ENCODE results near the gene XCR1.
"Not testable (repeated sequence)": the region's sequence is repeated elsewhere in the genome, so short reads cannot be mapped to it uniquely, and the experiment has no call there.

Gene XCR1

GRCh38 chr3:46049093-46049492 lies 21.8 kb upstream of the XCR1 start:
- Histone ChIP-seq H3K14ac (ENCODE audit: low read length) (no peak overlapping the region), H3K4me2 (ENCODE audit: low read length) (no peak overlapping the region), H2BK5ac (ENCODE audit: low read depth, low read length, poor library complexity) (no peak overlapping the region), H3K27me3 (ENCODE audit: insufficient read depth, low read length) (no peaks in the 10 kb centered on the region), H4K91ac (ENCODE audit: low read depth, low read length) (no peak overlapping the region), H3K9me3 (ENCODE audit: insufficient read depth, low read depth, low read length) (no peaks in the 10 kb centered on the region), H3K79me2 (ENCODE audit: control insufficient read depth, insufficient read depth, low read length, poor library complexity) (no peaks in the 10 kb centered on the region), H4K12ac (ENCODE audit: low read depth, low read length) (no peak overlapping the region), H4K8ac (ENCODE audit: low read depth, low read length) (no peak overlapping the region), H3K27ac (ENCODE audit: low read depth, low read length) (no peak overlapping the region), H3K23ac (ENCODE audit: low read length) (no peak overlapping the region), H2AK5ac (ENCODE audit: low read length) (peak overlapping the region; percentile 39), H3K4me3 (ENCODE audit: low read depth, low read length) (no peak overlapping the region), H3K79me1 (ENCODE audit: low read length) (peaks cover 13% of the 10 kb centered on the region), H3K36me3 (ENCODE audit: control insufficient read depth in 1 of 2, insufficient read depth in 2 of 2, low read length in 2 of 2) (no peaks in the 10 kb centered on the region), H3K4me1 (ENCODE audit: control insufficient read depth in 1 of 2, insufficient read depth in 2 of 2, low read length in 2 of 2) (peaks cover 10 to 16% of the 10 kb centered on the region in 2 experiments), H3K18ac (ENCODE audit: low read length) (no peak overlapping the region), H2BK120ac (ENCODE audit: insufficient read depth, low read length, poor library complexity) (no peak overlapping the region), H3K9ac (ENCODE audit: low read length) (no peak overlapping the region), H2AFZ (ENCODE audit: insufficient read depth, low read length, poor library complexity) (no peak overlapping the region), H3K4ac (ENCODE audit: low read depth, low read length) (no peak overlapping the region), H2BK12ac (ENCODE audit: low read length) (peak overlapping the region; percentile 43)
- no CpG with 5 or more reads among the region's 5 CpGs for WGBS (ENCODE audit: extremely low coverage, insufficient coverage, insufficient read length)
- peak; percentile 87 to 94 for DNase-seq

- H3K4me2 ChIP-seq (ENCODE audit: low read length) = peak overlapping the region; percentile 19
- H3K9me3 ChIP-seq (ENCODE audit: insufficient read depth, low read depth, low read length); H3K36me3 ChIP-seq (ENCODE audit: control insufficient read depth in 1 of 2, insufficient read depth in 2 of 2, low read length in 2 of 2); H2AK5ac ChIP-seq (ENCODE audit: low read length); H3K4me3 ChIP-seq (ENCODE audit: low read depth, low read length); H3K4ac ChIP-seq (ENCODE audit: low read depth, low read length); H4K12ac ChIP-seq (ENCODE audit: low read depth, low read length); H2BK5ac ChIP-seq (ENCODE audit: low read depth, low read length, poor library complexity); H3K4me1 ChIP-seq (ENCODE audit: control insufficient read depth in 1 of 2, insufficient read depth in 2 of 2, low read length in 2 of 2); H2BK12ac ChIP-seq (ENCODE audit: low read length); H4K8ac ChIP-seq (ENCODE audit: low read depth, low read length); H3K14ac ChIP-seq (ENCODE audit: low read length); H3K79me2 ChIP-seq (ENCODE audit: control insufficient read depth, insufficient read depth, low read length, poor library complexity); H3K23ac ChIP-seq (ENCODE audit: low read length); H3K9ac ChIP-seq (ENCODE audit: low read length); H2AFZ ChIP-seq (ENCODE audit: insufficient read depth, low read length, poor library complexity); H3K18ac ChIP-seq (ENCODE audit: low read length); H3K27me3 ChIP-seq (ENCODE audit: insufficient read depth, low read length); H4K91ac ChIP-seq (ENCODE audit: low read depth, low read length); H2BK120ac ChIP-seq (ENCODE audit: insufficient read depth, low read length, poor library complexity): not testable (repeated sequence)
- H3K79me1 ChIP-seq (ENCODE audit: low read length) = peaks cover 11% of the 10 kb centered on the region
- peak; percentile 82 to 84 for DNase-seq
- no CpG with 5 or more reads among the region's 5 CpGs for WGBS (ENCODE audit: extremely low coverage, insufficient coverage, insufficient read length)
- H3K27ac ChIP-seq (ENCODE audit: low read depth, low read length) = peak overlapping the region; percentile 78
These were observed 18.9 kb upstream of the XCR1 start for GRCh38 chr3:46046231-46046630.

- Histone ChIP-seq H2BK5ac (ENCODE audit: low read depth, low read length, poor library complexity) (no peak overlapping the region), H3K27me3 (ENCODE audit: insufficient read depth, low read length) (no peaks in the 10 kb centered on the region), H3K4ac (ENCODE audit: low read depth, low read length) (no peak overlapping the region), H3K9ac (ENCODE audit: low read length) (no peak overlapping the region), H3K79me1 (ENCODE audit: low read length) (no peaks in the 10 kb centered on the region), H3K14ac (ENCODE audit: low read length) (no peak overlapping the region), H2BK12ac (ENCODE audit: low read length) (no peak overlapping the region), H3K79me2 (ENCODE audit: control insufficient read depth, insufficient read depth, low read length, poor library complexity) (no peaks in the 10 kb centered on the region), H3K4me2 (ENCODE audit: low read length) (no peak overlapping the region), H4K8ac (ENCODE audit: low read depth, low read length) (no peak overlapping the region), H3K4me1 (ENCODE audit: control insufficient read depth in 1 of 2, insufficient read depth in 2 of 2, low read length in 2 of 2) (no peaks in the 10 kb centered on the region), H3K23ac (ENCODE audit: low read length) (no peak overlapping the region), H2AK5ac (ENCODE audit: low read length) (no peak overlapping the region), H2AFZ (ENCODE audit: insufficient read depth, low read length, poor library complexity) (no peak overlapping the region), H3K9me3 (ENCODE audit: insufficient read depth, low read depth, low read length) (no peaks in the 10 kb centered on the region), H4K12ac (ENCODE audit: low read depth, low read length) (no peak overlapping the region), H4K91ac (ENCODE audit: low read depth, low read length) (no peak overlapping the region), H3K36me3 (ENCODE audit: control insufficient read depth in 1 of 2, insufficient read depth in 2 of 2, low read length in 2 of 2) (no peaks in the 10 kb centered on the region), H2BK120ac (ENCODE audit: insufficient read depth, low read length, poor library complexity) (no peak overlapping the region), H3K27ac (ENCODE audit: low read depth, low read length) (no peak overlapping the region), H3K18ac (ENCODE audit: low read length) (no peak overlapping the region), H3K4me3 (ENCODE audit: low read depth, low read length) (no peak overlapping the region)
- peak in 1 of 2 donors; percentile 62 for DNase-seq
- WGBS (ENCODE audit: extremely low coverage, insufficient coverage, insufficient read length) = no CpG with 5 or more reads among the region's 1 CpG
These were observed 11.6 kb upstream of the XCR1 start for GRCh38 chr3:46038916-46039315.

- H3K9me3 ChIP-seq (ENCODE audit: insufficient read depth, low read depth, low read length); H3K4me3 ChIP-seq (ENCODE audit: low read depth, low read length); H4K8ac ChIP-seq (ENCODE audit: low read depth, low read length); H3K18ac ChIP-seq (ENCODE audit: low read length); H3K36me3 ChIP-seq (ENCODE audit: control insufficient read depth in 1 of 2, insufficient read depth in 2 of 2, low read length in 2 of 2); H3K14ac ChIP-seq (ENCODE audit: low read length); H2BK5ac ChIP-seq (ENCODE audit: low read depth, low read length, poor library complexity); H2AFZ ChIP-seq (ENCODE audit: insufficient read depth, low read length, poor library complexity); H3K4me2 ChIP-seq (ENCODE audit: low read length); H2AK5ac ChIP-seq (ENCODE audit: low read length); H3K27ac ChIP-seq (ENCODE audit: low read depth, low read length); H3K79me2 ChIP-seq (ENCODE audit: control insufficient read depth, insufficient read depth, low read length, poor library complexity); H3K23ac ChIP-seq (ENCODE audit: low read length); H4K91ac ChIP-seq (ENCODE audit: low read depth, low read length); H3K27me3 ChIP-seq (ENCODE audit: insufficient read depth, low read length); H3K4me1 ChIP-seq (ENCODE audit: control insufficient read depth in 1 of 2, insufficient read depth in 2 of 2, low read length in 2 of 2); H3K79me1 ChIP-seq (ENCODE audit: low read length); H3K9ac ChIP-seq (ENCODE audit: low read length); H4K12ac ChIP-seq (ENCODE audit: low read depth, low read length); H2BK12ac ChIP-seq (ENCODE audit: low read length); H2BK120ac ChIP-seq (ENCODE audit: insufficient read depth, low read length, poor library complexity); H3K4ac ChIP-seq (ENCODE audit: low read depth, low read length): not testable (repeated sequence)
- WGBS (ENCODE audit: extremely low coverage, insufficient coverage, insufficient read length) = no CpG with 5 or more reads among the region's 3 CpGs
- DNase-seq = peak; percentile 81 to 84
These were observed 10.8 kb upstream of the XCR1 start for GRCh38 chr3:46038071-46038470.
